GM12892 (cell line): ENCODE results near the gene CXCR5.

Source experiments
- POLR2A ChIP-seq: IDR thresholded peaks from 2 replicates; pipeline ENCODE4 v1.6.1; 2011; ENCODE audit warnings: low read depth, low read length, control low read depth
- POLR2AphosphoS5 ChIP-seq: IDR thresholded peaks from 2 replicates; pipeline ENCODE4 v1.6.1; 2011; ENCODE audit warnings: low read depth, low read length, control low read depth
- TAF1 ChIP-seq: IDR thresholded peaks from 2 replicates; pipeline ENCODE4 v1.6.1; 2011; ENCODE audit warnings: low read depth, mild to moderate bottlenecking, control low read depth, low read length, borderline replicate concordance

GRCh38 chr11:118872403-118872821 is 11.3 kb upstream of the CXCR5 start:
- TF ChIP-seq POLR2A (no peak), POLR2AphosphoS5 (no peak), TAF1 (no peak)
